IMR-90 (cell line): ENCODE measurements around the gene KAZN. TPM values are rescaled to one million over a fixed set of nuclear protein-coding genes. Genes with fewer than 3 reads are reported as not detected.

Experiments
- ATAC-seq: fragments of 200-7000 bp; cut with Tn5 transposase; 2 replicates; pipeline ENCODE4 v1.9.1; 2020; ENCODE audit warnings: low read depth, mild to moderate bottlenecking, moderate library complexity
- BruUV-seq: library from RNA; stranded (reverse); fragments of 400-500 nt; replicated peaks from 2 replicates; lab custom pipeline; 2021; lab: Mats Ljungman, UMichigan
- CTCF ChIA-PET: fragments of 300-600 bp; formaldehyde crosslinking; extraction: SDS; loops from one replicate; lab custom pipeline; 2021; ENCODE audit warnings: antibody characterized with exemption; lab: Yijun Ruan, JAX
- POLR2A ChIA-PET: fragments of 300-600 bp; sonication (Branson Sonifier 250); formaldehyde crosslinking; loops from one replicate; lab custom pipeline; 2022; ENCODE audit warnings: antibody characterized with exemption; ENCODE audit not compliant: unreplicated experiment; lab: Charles Lee
- DNase-seq: peaks from one replicate; pipeline ENCODE4 v3.0.0; 2013
- H2AFZ ChIP-seq: replicated peaks from 2 replicates; pipeline ENCODE3; 2013; ENCODE audit warnings: low read length, mild to moderate bottlenecking; ENCODE audit not compliant: poor library complexity
- H2AK5ac ChIP-seq: 2 replicates; pipeline ENCODE4 v1.6.1; 2013; ENCODE audit warnings: low read depth, low read length, inconsistent platforms
- H2AK9ac ChIP-seq: replicated peaks from 2 replicates; pipeline ENCODE3; 2013; ENCODE audit warnings: mild to moderate bottlenecking, low read depth, low read length, moderate library complexity; ENCODE audit not compliant: poor library complexity
- H2BK120ac ChIP-seq: 2 replicates; pipeline ENCODE4 v1.6.1; 2013; ENCODE audit warnings: low read depth, low read length, inconsistent platforms
- H2BK15ac ChIP-seq: 3 replicates; pipeline ENCODE4 v1.6.1; 2013; ENCODE audit warnings: low read depth, low read length, inconsistent platforms
- H2BK20ac ChIP-seq: 2 replicates; pipeline ENCODE4 v1.6.1; 2013; ENCODE audit warnings: low read depth, mild to moderate bottlenecking, inconsistent platforms, low read length, moderate library complexity
- H2BK5ac ChIP-seq: 2 replicates; pipeline ENCODE4 v1.6.1; 2013; ENCODE audit warnings: mild to moderate bottlenecking, low read depth, low read length, inconsistent platforms; ENCODE audit not compliant: poor library complexity, severe bottlenecking
- H3K14ac ChIP-seq: replicated peaks from 2 replicates; pipeline ENCODE4 v1.6.1; 2013; ENCODE audit warnings: low read depth, low read length, inconsistent platforms
- H3K18ac ChIP-seq: 2 replicates; pipeline ENCODE4 v1.6.1; 2013; ENCODE audit warnings: low read depth, low read length, control low read depth
- H3K23ac ChIP-seq: 2 replicates; pipeline ENCODE4 v1.6.1; 2013; ENCODE audit warnings: low read depth, low read length, inconsistent platforms
- H3K27ac ChIP-seq: 2 replicates; pipeline ENCODE4 v1.5.1; 2013; ENCODE audit warnings: mild to moderate bottlenecking, control low read depth, low read length; ENCODE audit not compliant: insufficient read depth
- H3K27me3 ChIP-seq: 2 replicates; pipeline ENCODE4 v1.6.1; 2013; ENCODE audit warnings: low read length; ENCODE audit not compliant: control insufficient read depth, insufficient read depth
- H3K36me3 ChIP-seq: 2 replicates; pipeline ENCODE4 v1.6.1; 2013; ENCODE audit warnings: low read length, mixed read lengths; ENCODE audit not compliant: control insufficient read depth, insufficient read depth
- H3K4ac ChIP-seq: 2 replicates; pipeline ENCODE4 v1.6.1; 2013; ENCODE audit warnings: low read depth, low read length, inconsistent platforms
- H3K4me1 ChIP-seq: 2 replicates; pipeline ENCODE4 v1.6.1; 2013; ENCODE audit warnings: low read length, mixed read lengths; ENCODE audit not compliant: control insufficient read depth, insufficient read depth
- H3K4me2 ChIP-seq: 2 replicates; pipeline ENCODE4 v1.6.1; 2013; ENCODE audit warnings: low read depth, mild to moderate bottlenecking, control low read depth, low read length, moderate library complexity
- H3K4me3 ChIP-seq: 2 replicates; pipeline ENCODE4 v1.5.1; 2013; ENCODE audit warnings: low read depth, mild to moderate bottlenecking, control low read depth, low read length, moderate library complexity; ENCODE audit not compliant: insufficient read depth
- H3K56ac ChIP-seq: 2 replicates; pipeline ENCODE4 v1.6.1; 2013; ENCODE audit warnings: low read length, inconsistent platforms; ENCODE audit not compliant: insufficient read depth; ENCODE audit errors: extremely low read depth
- H3K79me1 ChIP-seq, 2 experiments: 2 replicates each; pipeline ENCODE4 v1.6.1; 2013; ENCODE audit warnings: low read length in 2 of 2, inconsistent platforms in 1 of 2, low read depth in 1 of 2
- H3K9ac ChIP-seq: 2 replicates; pipeline ENCODE4 v1.6.1; 2013; ENCODE audit warnings: low read depth, low read length, control low read depth
- H3K9me1 ChIP-seq: 2 replicates; pipeline ENCODE4 v1.6.1; 2013; ENCODE audit warnings: low read length, inconsistent platforms; ENCODE audit not compliant: insufficient read depth
- H3K9me3 ChIP-seq: 2 replicates; pipeline ENCODE4 v1.6.1; 2013; ENCODE audit warnings: low read length; ENCODE audit not compliant: control insufficient read depth, insufficient read depth
- H4K20me1 ChIP-seq: 2 replicates; pipeline ENCODE4 v1.6.1; 2013; ENCODE audit warnings: low read length, inconsistent platforms; ENCODE audit not compliant: insufficient read depth
- H4K5ac ChIP-seq: 2 replicates; pipeline ENCODE4 v1.6.1; 2013; ENCODE audit warnings: mild to moderate bottlenecking, low read depth, low read length, control low read depth
- H4K8ac ChIP-seq, 2 experiments: 2 replicates each; pipeline ENCODE4 v1.6.1; 2013; ENCODE audit warnings: low read depth in 2 of 2, low read length in 2 of 2, control low read depth in 1 of 2, inconsistent platforms in 1 of 2
- H4K91ac ChIP-seq: 2 replicates; pipeline ENCODE4 v1.6.1; 2013; ENCODE audit warnings: low read depth, low read length, inconsistent platforms; ENCODE audit not compliant: insufficient read depth
- MXI1 ChIP-seq: IDR thresholded peaks from 2 replicates; pipeline ENCODE4 v1.6.1; 2012; ENCODE audit warnings: low read depth, mild to moderate bottlenecking, low read length, moderate library complexity, borderline replicate concordance
- RCOR1 ChIP-seq: IDR thresholded peaks from 2 replicates; pipeline ENCODE4 v1.6.1; 2012; ENCODE audit warnings: mild to moderate bottlenecking, low read length, improper control_type of control experiment; ENCODE audit not compliant: insufficient replicate concordance
- WGBS, 2 experiments: methylation state at CpG; one replicate each; pipeline versions ENCODE4 v1.1.5 to v1.1.7; 2013; ENCODE audit warnings: missing lambda C conversion rate in 2 of 2; ENCODE audit not compliant: insufficient read length in 1 of 2; ENCODE audit errors: extremely low coverage in 2 of 2; 5-methylcytosine and 5-hydroxymethylcytosine counted together
- dilution Hi-C: fragments of 300-500 bp; cut with HindIII; formaldehyde crosslinking; loops from one replicate; pipeline ENCODE4 v1.14.3; 2018; ENCODE audit warnings: low sequenced_read_pairs; ENCODE audit not compliant: unreplicated experiment
- in situ Hi-C: fragments of 300-500 bp; cut with MboI; formaldehyde crosslinking; loops from 3 replicates; pipeline ENCODE4 v1.14.3; 2019; ENCODE audit warnings: low sequenced_read_pairs, inconsistent platforms, mixed read lengths
- intact Hi-C: fragments of 100-400 bp; cut with micrococcal nuclease; formaldehyde crosslinking; loops from 2 replicates; pipeline ENCODE4 v1.10.0; 2022
- polyA plus RNA-seq, 3 experiments: library from polyadenylated mRNA; depleted of rRNA; stranded (reverse); fragments of >200 nt; gene quantifications; 2 replicates each; pipeline ENCODE4 v1.2.3, GENCODE V29; 2012; ENCODE audit warnings: low replicate concordance in 1 of 3
- total RNA-seq: library from RNA; depleted of rRNA; stranded (reverse); fragments of >200 nt; gene quantifications from 2 replicates; pipeline ENCODE4 v1.2.3, GENCODE V29; 2012

KAZN gene
- total and polyA plus RNA-seq, 2 of the 4 experiments (the other 2 are of a cell fraction) = 5.2 to 10.5 TPM

DNA sequence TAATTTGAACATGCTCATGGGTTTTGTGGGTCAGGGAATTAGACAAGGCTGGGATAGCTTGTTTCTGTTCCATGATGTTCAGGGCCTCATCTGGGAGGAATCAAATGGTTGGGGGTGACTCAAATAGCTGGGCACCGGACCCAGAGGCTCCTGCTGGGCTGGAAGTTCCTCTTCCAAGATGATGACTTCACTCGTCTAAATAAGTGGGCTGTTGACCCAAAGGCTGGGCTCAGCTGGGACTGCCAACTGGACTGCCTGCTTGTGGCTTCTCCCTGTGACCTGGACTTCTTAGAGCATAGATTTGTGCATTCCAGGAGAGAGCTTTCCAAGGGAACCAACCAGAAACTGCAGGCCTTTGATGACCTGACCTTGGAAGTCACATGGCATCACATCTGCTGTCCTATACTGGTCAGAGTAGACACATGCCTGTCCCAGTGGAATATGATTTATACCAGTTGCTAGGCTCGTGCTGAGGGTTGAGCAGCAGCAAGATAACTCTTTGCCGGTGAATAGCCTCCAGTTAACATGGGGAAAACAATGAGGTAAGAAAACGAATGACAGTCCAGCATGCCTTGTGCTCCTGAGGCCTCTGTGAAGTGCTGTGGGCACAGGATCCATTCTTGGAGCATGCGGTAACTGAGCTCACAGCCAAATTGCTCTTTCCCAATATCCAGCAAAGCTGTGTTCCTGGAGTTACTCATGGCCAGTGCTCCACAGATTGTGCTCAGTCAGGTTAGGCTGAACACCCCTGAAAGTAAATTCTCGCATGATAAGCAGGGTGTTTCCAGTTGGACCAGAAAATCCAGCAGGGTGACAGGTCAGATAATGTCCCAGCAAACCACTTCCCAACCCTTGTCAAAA, 282.2 kb downstream of the KAZN start:
- peak; percentile 40; the same call in 1 of the 2 replicates for ATAC-seq
- Histone ChIP-seq H2AK5ac (no peak overlapping the region), H3K36me3 (no peaks in the 10 kb centered on the region), H2BK5ac (no peak overlapping the region), H3K79me1 (no peaks in the 10 kb centered on the region), H2AK9ac (no peak overlapping the region), H3K27me3 (peaks cover 13% of the 10 kb centered on the region), H3K9me3 (no peaks in the 10 kb centered on the region), H3K56ac (no peak overlapping the region), H4K20me1 (no peaks in the 10 kb centered on the region), H3K4ac (no peak overlapping the region), H4K5ac (no peak overlapping the region), H2BK15ac (no peak overlapping the region), H3K4me2 (no peak overlapping the region), H3K23ac (no peak overlapping the region), H3K18ac (no peak overlapping the region), H3K27ac (no peak overlapping the region), H3K14ac (no peak overlapping the region), H4K91ac (no peak overlapping the region), H3K9me1 (no peaks in the 10 kb centered on the region), H2AFZ (no peak overlapping the region), H3K9ac (no peak overlapping the region), H3K4me3 (no peak overlapping the region), H2BK20ac (no peak overlapping the region), H4K8ac (no peak overlapping the region), H3K4me1 (no peaks in the 10 kb centered on the region), H2BK120ac (no peak overlapping the region)
- POLR2A ChIA-PET = no interaction called here
- in situ Hi-C loops = no loop called here
- intact Hi-C loops = no loop called here
- dilution Hi-C loops = no loop called here
- DNase-seq = peak; percentile 26
- CTCF ChIA-PET = no interaction called here
- BruUV-seq = no TSS peak
- no peak for TF ChIP-seq RCOR1
- TF ChIP-seq MXI1 = no peak
- 50% methylated on average over 3 of the region's 7 CpGs; no CpG with 5 or more reads in 1 of the 2 experiments for WGBS, 2 experiments
